ENCODE results near the gene FDX2.

The FDX2 gene

DNA sequence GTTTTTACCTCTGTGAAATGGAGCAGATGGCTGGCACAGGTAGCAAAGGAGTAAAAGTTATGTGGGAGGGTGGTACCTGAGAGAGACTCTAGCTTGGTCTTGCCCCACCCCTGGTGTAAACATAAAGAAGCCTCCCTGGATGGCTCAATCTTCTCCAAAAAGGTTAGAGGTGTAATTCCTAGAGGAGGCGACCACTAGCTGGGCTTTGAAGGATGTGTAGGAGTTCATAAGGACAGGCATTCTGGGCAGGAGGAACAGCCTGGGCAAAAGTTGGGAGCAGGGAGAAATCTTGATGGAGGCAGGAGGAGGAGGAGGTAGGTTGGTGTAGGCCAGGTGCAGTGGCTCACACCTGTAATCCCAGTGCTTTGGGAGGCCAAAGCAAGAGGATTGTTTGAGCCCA is 36.9 kb downstream of the FDX2 start:
- no peak for TF ChIP-seq CTCF (conservative IDR thresholded peaks at IDR 0.05; ENCODE audit: low read depth)
- DNase-seq (ENCODE audit: low spot score) = no peak
- H3K27ac ChIP-seq = no peak overlapping the region
- POLR2A ChIA-PET (ENCODE audit: low non-redundant PET) = no interaction called here
- CTCF ChIA-PET = no interaction called here

DNA sequence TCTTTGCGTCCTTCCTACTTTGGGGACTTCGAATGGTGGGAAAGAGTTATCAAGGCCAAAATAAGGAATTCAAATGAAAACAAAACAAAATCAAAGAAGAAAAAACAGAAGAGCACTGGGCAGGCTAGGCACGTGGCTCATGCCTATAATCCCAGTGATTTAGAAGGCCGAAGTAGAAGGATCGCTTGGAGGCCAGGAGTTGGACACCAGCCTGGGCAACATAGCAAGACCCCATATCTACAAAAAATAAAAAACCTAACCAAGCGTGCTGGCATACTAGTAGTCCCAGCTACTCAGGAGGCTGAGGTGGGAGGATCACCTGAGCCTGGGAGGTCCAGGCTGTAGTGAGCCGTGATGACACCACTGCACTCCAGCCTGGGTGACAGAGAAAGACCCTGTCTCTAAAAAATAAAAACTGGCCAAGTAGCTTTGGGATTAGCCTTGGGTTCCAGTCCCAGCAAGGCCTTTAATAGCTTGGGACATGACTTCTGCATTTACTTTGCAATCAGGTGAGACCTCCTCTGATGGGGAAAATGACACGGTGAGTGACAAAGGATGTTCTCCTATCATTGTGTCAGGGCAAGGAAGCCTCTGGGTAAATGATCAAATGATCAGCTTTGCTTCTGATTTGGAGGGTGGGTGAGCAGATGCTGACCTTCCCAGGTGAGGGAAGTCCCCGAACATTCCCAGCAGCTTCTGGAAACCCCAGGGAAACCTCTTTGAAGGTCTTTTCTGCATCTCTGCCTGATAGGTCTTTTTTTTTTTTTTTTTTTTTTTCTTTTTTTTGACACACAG is 37.8 kb downstream of the FDX2 start:
- 0 out of 2 replicates have a peak overlapping the region, but pooled peaks have one; percentile 6 for H3K27ac ChIP-seq
- CTCF ChIA-PET = interaction anchor here (0.6 to 1.1 kb wide), 3 partner anchors 9 to 70 kb away, joined by 3 to 4 read pairs (median 3); no protein-coding TSS in a partner anchor
- no peak for DNase-seq (ENCODE audit: low spot score)
- POLR2A ChIA-PET (ENCODE audit: low non-redundant PET) = interaction anchor here (0.6 kb wide), 1 partner anchor 105 kb away, joined by 4 read pairs; no protein-coding TSS in a partner anchor
- TF ChIP-seq CTCF (conservative IDR thresholded peaks at IDR 0.05; ENCODE audit: low read depth) = no peak

DNA sequence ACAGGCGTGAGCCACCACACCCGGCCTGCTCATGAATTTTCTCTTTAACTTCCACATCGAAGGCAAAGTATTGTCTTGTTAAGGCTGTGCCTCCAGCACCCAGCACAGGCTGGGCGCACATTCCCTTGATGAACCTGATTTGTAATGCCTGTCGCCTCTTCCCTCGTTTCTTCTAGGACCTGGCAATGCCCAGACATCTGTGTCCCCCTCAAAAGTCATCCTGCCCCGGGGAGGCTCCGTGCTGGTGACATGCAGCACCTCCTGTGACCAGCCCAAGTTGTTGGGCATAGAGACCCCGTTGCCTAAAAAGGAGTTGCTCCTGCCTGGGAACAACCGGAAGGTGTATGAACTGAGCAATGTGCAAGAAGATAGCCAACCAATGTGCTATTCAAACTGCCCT is 41.2 kb downstream of the FDX2 start:
- POLR2A ChIA-PET (ENCODE audit: low non-redundant PET) = no interaction called here
- no peak for DNase-seq (ENCODE audit: low spot score)
- no peak for TF ChIP-seq CTCF (conservative IDR thresholded peaks at IDR 0.05; ENCODE audit: low read depth)
- CTCF ChIA-PET = interaction anchor here (0.5 to 1.0 kb wide), 4 partner anchors 11 to 116 kb away, joined by 3 to 5 read pairs (median 4); no protein-coding TSS in a partner anchor
- H3K27ac ChIP-seq = peak overlapping the region; percentile 36

- H3K27ac ChIP-seq = peak overlapping the region; percentile 52
- ChIA-PET POLR2A (ENCODE audit: low non-redundant PET) (interaction anchor here (1.2 to 1.7 kb wide), 2 partner anchors 14 to 18 kb away, joined by 7 to 15 read pairs; partner anchors contain the start of gene ICAM5), CTCF (interaction anchor here (0.5 to 3.0 kb wide), 6 partner anchors 12 to 437 kb away, joined by 3 to 33 read pairs (median 4); no protein-coding TSS in a partner anchor)
- TF ChIP-seq CTCF (conservative IDR thresholded peaks at IDR 0.05; ENCODE audit: low read depth) = no peak
- no peak for DNase-seq (ENCODE audit: low spot score)
Observed at GRCh38 chr19:10271543-10272086, 44.2 kb downstream of the FDX2 start.

- ChIA-PET CTCF (interaction anchor here (0.6 to 3.0 kb wide), 7 partner anchors 11 to 121 kb away, joined by 3 to 33 read pairs (median 5); partner anchors contain the start of gene ICAM5), POLR2A (ENCODE audit: low non-redundant PET) (interaction anchor here (0.6 to 1.7 kb wide), 5 partner anchors 9 to 210 kb away, joined by 5 to 15 read pairs (median 7); partner anchors contain the start of gene ICAM5)
- no peak for TF ChIP-seq CTCF (conservative IDR thresholded peaks at IDR 0.05; ENCODE audit: low read depth)
- DNase-seq (ENCODE audit: low spot score) = peak; percentile 45
- H3K27ac ChIP-seq = peak within 1 kb of the TSS; percentile 52
Observed at GRCh38 chr19:10270616-10271394, 45.0 kb downstream of the FDX2 start, which contains the start of gene ICAM1. Gene ICAM1 (plus strand): TSS chr19:10271120. CDS start chr19:10271160, 40 bp downstream.

Data from RWPE1 (cell line).